Right lobe of liver (tissue), 6 donors: ENCODE results near the gene FAM171A2. TPM values are rescaled to one million over a fixed set of nuclear protein-coding genes. Genes with fewer than 3 reads are reported as not detected.

Experiments used
- ATAC-seq, 4 donors: fragments of 200-7000 bp; cut with Tn5 transposase; one replicate each; pipeline ENCODE4 v1.9.1; 2020; ENCODE audit warnings: mild to moderate bottlenecking in 4 of 4, moderate library complexity in 4 of 4
- DNase-seq, 3 donors: peaks; one replicate each; pipeline ENCODE4 v3.0.0-alpha.2; 2020
- H3K27ac ChIP-seq, 3 donors: fragments of 200-600 bp; one replicate each; pipeline ENCODE4 v1.8.0; 2022
- H3K27me3 ChIP-seq, 2 donors: fragments of 200-600 bp; one replicate each; pipeline ENCODE4 v1.8.0; 2022
- H3K36me3 ChIP-seq, 4 donors: fragments of 200-600 bp; sonication (generic) in 1 of 4; one replicate each; pipeline versions ENCODE4 v1.5.1 to v1.8.0; 2017 to 2022; ENCODE audit warnings: control low read depth in 1 of 4
- H3K4me1 ChIP-seq, 4 donors: fragments of 200-600 bp; sonication (generic) in 1 of 4; one replicate each; pipeline versions ENCODE4 v1.5.1 to v1.8.0; 2017 to 2022; ENCODE audit warnings: control low read depth in 1 of 4
- H3K4me3 ChIP-seq, 3 donors: fragments of 200-600 bp; one replicate each; pipeline ENCODE4 v1.8.0; 2022
- H3K9me3 ChIP-seq, 4 donors: fragments of 200-600 bp; sonication (generic) in 1 of 4; one replicate each; pipeline versions ENCODE4 v1.5.1 to v1.8.0; 2017 to 2022; ENCODE audit warnings: control low read depth in 1 of 4
- CTCF ChIP-seq, 4 donors: fragments of 200-600 bp in 3 of 4; fragments of 450-650 bp in 1 of 4; IDR thresholded peaks; one replicate each; pipeline versions ENCODE4 v1.5.1 to v1.8.0; 2016 to 2022; ENCODE audit warnings: antibody characterized with exemption in 4 of 4, mild to moderate bottlenecking in 2 of 4
- POLR2A ChIP-seq: fragments of 450-650 bp; IDR thresholded peaks from one replicate; pipeline ENCODE4 v1.6.1; 2017; ENCODE audit warnings: antibody characterized with exemption, mild to moderate bottlenecking
- WGBS: methylation state at CpG from one replicate; pipeline ENCODE4 v1.1.6; 2018; ENCODE audit warnings: low coverage, low lambda C conversion rate; ENCODE audit not compliant: insufficient coverage; ENCODE audit errors: missing lambda C conversion rate; 5-methylcytosine and 5-hydroxymethylcytosine counted together
- intact Hi-C, 2 donors: fragments of 100-400 bp; cut with DNase I; formaldehyde crosslinking; loops; one replicate each; pipeline versions ENCODE4 v1.11.2 to v1.14.1; 2022
- total RNA-seq, 6 experiments: library from RNA; depleted of rRNA in 2 of 6; stranded (reverse); fragments of >200 nt in 2 of 6; fragmentation: NEBNext Ultra II Directional in 3 of 6; extraction: Animal tissue kit (Norgen Biotek cat#: 25700) in 3 of 6; gene quantifications; one replicate each; pipeline versions ENCODE4 v1.1.0 to v1.2.4, GENCODE V29; 2016 to 2023
- donor health status: DM: no; HTN: yes; CAD: no.
- donor health status: DM: no; HTN: no; CAD: no.
- donor health status: DM: no; HTN: no; CAD: no.
- donor health status: DM: no; HTN: yes; CAD: no.
- donor health status: DM: no; HTN: yes; CAD: no.

The FAM171A2 gene
- total RNA-seq, 6 experiments from 2014 or later: 0.16 to 0.68 (median 0.39) TPM

GRCh38 chr17:44314031-44314430 is 49.6 kb downstream of the FAM171A2 start:
- Histone ChIP-seq H3K36me3 (no peaks in the 10 kb centered on the region), H3K9me3 (no peaks in the 10 kb centered on the region), H3K4me1 (no peaks in the 10 kb centered on the region), H3K27ac (no peak overlapping the region), H3K27me3 (no peaks in the 10 kb centered on the region), H3K4me3 (no peak overlapping the region)
- 74% methylated on average over 7 of the region's 7 CpGs for WGBS
- TF ChIP-seq CTCF (IDR thresholded peaks at IDR 0.05) (no peak), POLR2A (no peak)
- no peak for ATAC-seq
- intact Hi-C loops: no loop called here
- DNase-seq: no peak

- 55% methylated on average over 15 of the region's 17 CpGs for WGBS
- no peaks in the 10 kb centered on the region for H3K36me3 ChIP-seq
- no peak for ATAC-seq
Observed at GRCh38 chr17:44312396-44313104, 51.1 kb downstream of the FAM171A2 start.

GRCh38 chr17:44311562-44312181 is 52.0 kb downstream of the FAM171A2 start:
- Histone ChIP-seq H3K4me3 (no peak overlapping the region), H3K9me3 (no peaks in the 10 kb centered on the region), H3K27ac (no peak overlapping the region), H3K27me3 (no peaks in the 10 kb centered on the region), H3K4me1 (peaks cover 0 to 12% (median 5%) of the 10 kb centered on the region in 4 donors), H3K36me3 (no peaks in the 10 kb centered on the region)
- DNase-seq: no peak
- ATAC-seq: no peak
- intact Hi-C loops: no loop called here
- 83% methylated on average over 1 of the region's 5 CpGs for WGBS
- TF ChIP-seq CTCF (IDR thresholded peaks at IDR 0.05) (no peak), POLR2A (no peak)

More at GRCh38 chr17:44312396-44313104, 51.1 kb downstream of the FAM171A2 start:
- Histone ChIP-seq H3K9me3 (no peaks in the 10 kb centered on the region), H3K4me1 (peaks cover 0 to 10% (median 4%) of the 10 kb centered on the region in 4 donors), H3K4me3 (no peak overlapping the region), H3K27me3 (no peaks in the 10 kb centered on the region), H3K27ac (no peak overlapping the region)
- TF ChIP-seq CTCF (IDR thresholded peaks at IDR 0.05) (no peak), POLR2A (no peak)
- intact Hi-C loops: no loop called here
- DNase-seq: no peak

GRCh38 chr17:44310609-44311376 is 52.9 kb downstream of the FAM171A2 start:
- Histone ChIP-seq H3K27me3 (peaks cover 0 to 7% of the 10 kb centered on the region in 2 donors), H3K9me3 (no peaks in the 10 kb centered on the region), H3K27ac (no peak overlapping the region), H3K36me3 (no peaks in the 10 kb centered on the region), H3K4me1 (peaks cover 0 to 12% (median 5%) of the 10 kb centered on the region in 4 donors), H3K4me3 (no peak overlapping the region)
- DNase-seq: no peak
- intact Hi-C loops: no loop called here
- no peak for ATAC-seq
- WGBS: 76% methylated on average over 5 of the region's 10 CpGs
- no peak for TF ChIP-seq CTCF (IDR thresholded peaks at IDR 0.05)
- TF ChIP-seq POLR2A: no peak
